Posterior cingulate gyrus (tissue), 11 donors: ENCODE data around the gene NDUFB6.
"Not testable (repeated sequence)": the region's sequence is repeated elsewhere in the genome, so short reads cannot be mapped to it uniquely, and the experiment has no call there.

Experiments
- DNase-seq, 10 donors: peaks; one replicate each; pipeline versions ENCODE4 v3.0.0 to v3.0.0-alpha.2; 2020 to 2021; ENCODE audit warnings: mixed read lengths in 3 of 10
- intact Hi-C: fragments of 100-400 bp; cut with DNase I; formaldehyde crosslinking; loops from one replicate; pipeline ENCODE4 v1.15.1; 2023

Gene NDUFB6

DNA sequence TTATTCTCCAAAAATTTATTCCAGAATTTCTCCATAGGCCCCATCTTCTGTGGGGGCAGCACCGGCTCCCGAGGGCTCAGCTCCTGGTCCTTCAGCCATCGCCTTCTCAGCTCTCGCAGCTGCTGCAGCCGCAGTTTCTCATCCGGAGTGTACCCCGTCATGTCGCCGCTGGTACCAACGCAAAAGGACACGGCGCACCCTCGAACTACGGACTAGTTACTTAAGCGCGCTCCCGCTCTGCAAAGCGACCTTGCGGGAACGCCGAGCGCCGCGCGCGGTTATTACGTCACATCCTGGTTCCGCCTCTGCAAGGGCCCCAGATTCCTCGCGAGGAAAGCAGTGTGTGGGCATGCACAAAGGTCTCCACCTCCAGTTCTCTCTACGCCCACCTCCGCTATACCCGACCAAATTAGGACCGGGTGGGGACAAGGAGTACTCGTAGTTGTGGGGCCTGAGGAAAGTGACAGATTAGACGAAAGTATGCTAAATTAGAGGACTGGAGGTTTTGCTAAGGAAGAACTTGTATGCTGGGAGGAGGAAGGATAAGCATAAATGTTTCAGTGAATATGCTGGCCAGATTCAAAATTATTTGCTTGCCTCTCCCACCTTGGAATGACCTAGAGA is at the start of gene NDUFB6:
TSS of gene NDUFB6 (minus strand) at position 260 of the 624 bp plus-strand sequence. CDS start at position 161, 99 bp downstream.
- peak; percentile 92 to 99 (median 94) for DNase-seq
- intact Hi-C loops: loop anchor here (1.0 kb wide), 1 partner anchor 21 kb away; the partner anchor contains the start of genes SMIM27 and TOPORS

- intact Hi-C loops: no loop called here
- DNase-seq: no peak
Measured at GRCh38 chr9:32618261-32618660, 45.3 kb upstream of the NDUFB6 start.

DNA sequence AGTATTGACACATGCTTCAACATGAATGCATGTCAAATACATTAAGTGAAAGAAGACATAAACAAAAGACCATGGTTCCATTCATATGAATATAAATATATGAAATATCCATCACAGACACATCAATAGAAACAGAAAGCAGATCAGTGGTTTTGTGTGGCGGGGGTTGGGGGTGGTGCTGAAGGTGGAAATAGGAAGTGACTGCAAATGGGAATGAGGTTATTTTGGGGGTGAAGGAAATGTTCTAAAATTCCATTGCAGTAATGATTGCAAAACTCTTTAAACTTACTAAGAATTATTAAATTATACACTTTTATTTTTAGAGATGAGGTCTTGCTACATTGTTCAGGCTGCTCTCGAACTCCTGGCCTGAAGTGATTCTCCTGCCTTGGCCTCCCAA is 33.9 kb upstream of the NDUFB6 start:
- intact Hi-C loops: no loop called here
- DNase-seq: no peak

DNA sequence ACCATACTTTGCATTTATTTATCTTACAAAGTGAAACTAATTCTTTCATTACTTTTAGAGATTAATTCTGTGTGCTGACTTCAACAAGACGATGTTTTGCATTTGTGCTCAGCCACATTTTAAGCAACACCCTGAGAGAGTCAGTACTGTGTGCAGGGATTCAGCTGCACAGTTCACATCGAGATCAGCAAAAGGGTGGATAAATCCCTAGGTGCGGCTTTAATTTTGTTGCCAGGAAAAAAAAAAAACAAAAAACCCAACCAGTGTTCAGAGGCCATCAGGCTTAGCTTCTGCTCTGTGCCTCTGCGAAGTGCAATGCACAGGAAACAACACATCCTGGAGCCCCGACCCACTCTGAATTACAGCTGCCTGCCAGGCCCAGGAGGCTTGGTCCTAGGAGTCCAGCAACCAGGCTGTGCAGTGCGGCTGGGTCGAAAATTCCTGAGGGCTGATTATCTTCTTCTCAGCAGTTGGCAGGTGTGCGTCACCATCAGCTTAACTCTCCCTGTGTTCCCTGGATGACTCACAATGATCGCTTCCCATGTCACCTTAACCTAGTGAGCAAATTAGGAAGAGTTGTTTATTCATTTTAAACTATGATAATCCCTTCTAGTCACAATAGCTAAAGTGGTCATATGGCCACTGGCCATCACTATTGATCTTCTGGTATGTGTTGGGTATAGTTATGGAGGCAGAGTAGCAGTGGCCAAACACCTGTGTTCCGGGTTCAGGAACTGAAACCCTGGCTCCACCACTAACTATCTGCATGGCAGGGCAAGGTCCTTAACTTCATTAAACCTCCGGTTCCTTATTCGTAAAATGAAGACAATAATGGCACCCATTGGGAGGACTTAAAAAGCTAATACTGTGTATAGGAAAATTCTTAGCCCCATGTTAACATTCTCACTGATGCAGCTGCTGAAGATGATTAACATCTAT is 31.2 kb upstream of the NDUFB6 start:
- intact Hi-C loops: no loop called here
- no peak for DNase-seq

DNA sequence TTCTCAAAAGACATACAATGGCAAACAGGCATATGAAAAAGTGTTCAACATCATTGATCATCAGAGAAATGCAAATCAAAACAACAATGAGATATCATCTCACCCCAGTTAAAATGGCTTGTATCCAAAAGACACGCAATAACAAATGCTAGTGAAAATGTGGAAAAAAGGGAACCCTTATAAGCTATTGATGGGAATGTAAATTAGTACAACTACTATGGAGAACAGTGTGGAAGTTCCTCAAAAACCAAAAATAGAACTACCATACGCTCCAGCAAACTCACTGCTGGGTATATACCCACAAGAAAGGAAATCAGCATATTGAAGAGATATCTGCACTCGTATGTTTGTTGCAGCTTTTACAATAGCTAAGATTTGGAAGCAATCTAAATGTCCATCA is 26.1 kb upstream of the NDUFB6 start:
- DNase-seq, intact Hi-C loops: not testable (repeated sequence)

DNA sequence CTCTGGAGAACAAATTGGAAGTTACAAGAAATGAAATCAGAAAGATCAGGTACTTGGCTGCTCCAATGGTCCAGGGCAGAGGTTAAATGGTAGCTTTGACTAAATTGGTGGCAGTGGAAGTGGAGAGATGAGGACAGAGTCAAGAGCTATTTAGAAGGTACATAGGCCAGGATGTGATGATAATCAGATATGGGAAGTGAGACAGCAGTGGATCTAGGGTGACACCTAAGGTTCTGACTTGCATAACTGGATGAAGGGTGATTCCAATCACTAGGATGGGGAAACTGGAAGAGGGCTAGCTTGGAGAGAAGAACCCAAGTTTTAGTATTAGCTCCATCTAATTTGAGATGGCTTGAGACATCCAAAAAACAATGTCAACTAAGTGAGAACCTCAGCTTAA is 24.0 kb upstream of the NDUFB6 start:
- no peak for DNase-seq

DNA sequence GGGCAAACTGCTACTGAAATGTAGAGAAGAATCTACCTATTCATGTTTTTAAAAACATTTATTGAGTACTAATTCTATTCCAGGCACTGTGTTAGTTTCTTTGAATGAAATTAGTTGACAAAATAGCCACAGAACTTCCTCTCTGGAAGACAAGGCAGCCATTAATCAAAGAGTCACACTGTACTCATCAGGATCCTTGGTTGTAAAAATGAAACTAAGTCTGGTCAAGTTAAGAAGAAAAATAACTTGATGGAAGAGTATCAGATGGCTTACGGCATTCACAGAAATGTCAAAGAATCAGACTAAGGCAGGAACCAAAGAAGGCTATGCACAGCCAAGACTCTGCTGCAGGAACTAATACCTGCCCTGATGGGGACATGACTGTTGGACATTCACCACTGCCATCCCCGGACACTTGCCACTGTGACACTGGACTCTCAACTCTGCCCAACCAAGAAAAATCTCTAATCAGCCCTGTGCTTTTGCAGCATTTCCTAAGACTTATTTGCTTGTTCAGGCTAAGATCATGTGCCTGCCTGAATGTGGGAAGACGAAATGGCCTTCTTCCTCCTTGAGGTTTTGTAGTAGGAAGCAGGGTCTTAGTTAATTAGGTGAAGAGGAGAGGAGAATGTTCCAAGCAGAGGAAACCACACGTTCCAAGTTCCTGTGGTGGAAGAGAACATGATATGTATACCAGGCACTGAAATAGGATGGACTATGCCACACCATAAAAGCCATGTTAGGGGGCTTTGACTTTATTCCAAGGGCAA is 23.3 kb upstream of the NDUFB6 start:
- intact Hi-C loops: no loop called here

More for the DNA sequence above, 24.0 kb upstream of the NDUFB6 start:
- intact Hi-C loops: no loop called here

DNA sequence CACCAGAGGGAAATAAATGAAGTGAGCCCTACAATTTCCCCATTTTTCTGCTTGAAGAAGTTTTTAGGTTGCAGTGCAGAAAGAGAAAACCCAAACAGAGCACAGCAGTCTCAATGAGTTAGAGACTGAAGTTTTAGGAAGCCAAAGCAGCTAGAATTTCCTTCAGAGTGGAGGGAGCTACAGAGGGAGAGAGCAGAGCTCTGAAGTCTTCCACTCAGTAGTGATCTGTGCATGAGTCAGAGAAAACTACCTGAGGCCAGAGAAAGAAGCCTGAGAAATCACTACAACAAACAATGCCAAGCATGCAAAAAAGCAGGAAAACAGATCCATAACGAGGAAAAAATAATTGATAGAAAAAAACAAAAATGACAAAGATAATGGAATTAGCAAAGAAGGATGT is 17.9 kb upstream of the NDUFB6 start:
- no peak for DNase-seq
- intact Hi-C loops: no loop called here

More for the DNA sequence above, 23.3 kb upstream of the NDUFB6 start:
- no peak for DNase-seq

DNA sequence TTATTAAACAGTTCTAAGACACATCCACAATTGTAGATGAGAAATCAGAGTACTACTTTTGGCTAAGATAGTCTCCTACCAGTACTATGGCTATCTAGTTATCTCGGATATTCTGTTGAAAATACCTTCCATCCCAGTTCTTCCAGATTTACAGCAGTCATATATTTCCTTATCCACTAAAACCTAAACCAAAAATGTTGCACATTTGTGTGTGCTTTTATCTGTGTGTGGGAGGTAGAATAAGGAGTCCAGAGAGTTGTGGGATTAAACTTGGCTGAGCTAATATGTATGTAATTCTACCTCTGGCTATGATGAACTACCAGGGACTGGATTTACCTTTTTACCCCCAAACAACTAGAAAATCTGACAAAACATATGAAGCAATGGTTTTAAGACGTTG is 17.5 kb upstream of the NDUFB6 start:
- intact Hi-C loops: no loop called here
- DNase-seq: no peak

- no peak for DNase-seq
- intact Hi-C loops: loop anchor here (2.0 to 10.0 kb wide), 2 partner anchors 144 to 380 kb away; no protein-coding TSS in a partner anchor
Measured at GRCh38 chr9:32589083-32589723, 16.2 kb upstream of the NDUFB6 start.

DNA sequence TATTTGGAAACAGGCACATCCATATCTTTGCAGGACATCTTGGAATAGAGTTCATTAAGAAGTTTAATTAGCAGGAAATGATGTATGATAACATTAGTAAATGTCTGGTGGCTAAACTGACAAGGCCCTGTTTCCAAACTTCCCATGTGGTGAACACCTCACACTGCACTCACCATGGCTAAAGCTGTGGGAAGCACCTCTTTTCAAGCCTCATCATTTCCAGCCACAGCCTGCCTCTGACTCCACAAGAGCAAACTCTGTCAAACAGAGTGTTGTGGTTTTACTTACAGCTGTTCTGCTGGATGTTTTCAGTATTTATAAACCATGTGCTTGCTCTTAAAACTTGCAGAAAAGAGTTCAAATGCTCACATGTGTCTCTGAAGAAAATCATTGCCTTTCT is 14.9 kb upstream of the NDUFB6 start:
- intact Hi-C loops: loop anchor here (2.0 to 10.0 kb wide), 2 partner anchors 143 to 381 kb away; no protein-coding TSS in a partner anchor
- DNase-seq: no peak

GRCh38 chr9:32584784-32585183 is 11.8 kb upstream of the NDUFB6 start:
- intact Hi-C loops: loop anchor here (10.0 kb wide), 1 partner anchor 140 kb away; no protein-coding TSS in a partner anchor

GRCh38 chr9:32581512-32582143 is 8.7 kb upstream of the NDUFB6 start:
- DNase-seq: no peak
- intact Hi-C loops: loop anchor here (2.0 to 10.0 kb wide), 2 partner anchors 137 to 387 kb away; no protein-coding TSS in a partner anchor

More at GRCh38 chr9:32584784-32585183, 11.8 kb upstream of the NDUFB6 start:
- DNase-seq: no peak

DNA sequence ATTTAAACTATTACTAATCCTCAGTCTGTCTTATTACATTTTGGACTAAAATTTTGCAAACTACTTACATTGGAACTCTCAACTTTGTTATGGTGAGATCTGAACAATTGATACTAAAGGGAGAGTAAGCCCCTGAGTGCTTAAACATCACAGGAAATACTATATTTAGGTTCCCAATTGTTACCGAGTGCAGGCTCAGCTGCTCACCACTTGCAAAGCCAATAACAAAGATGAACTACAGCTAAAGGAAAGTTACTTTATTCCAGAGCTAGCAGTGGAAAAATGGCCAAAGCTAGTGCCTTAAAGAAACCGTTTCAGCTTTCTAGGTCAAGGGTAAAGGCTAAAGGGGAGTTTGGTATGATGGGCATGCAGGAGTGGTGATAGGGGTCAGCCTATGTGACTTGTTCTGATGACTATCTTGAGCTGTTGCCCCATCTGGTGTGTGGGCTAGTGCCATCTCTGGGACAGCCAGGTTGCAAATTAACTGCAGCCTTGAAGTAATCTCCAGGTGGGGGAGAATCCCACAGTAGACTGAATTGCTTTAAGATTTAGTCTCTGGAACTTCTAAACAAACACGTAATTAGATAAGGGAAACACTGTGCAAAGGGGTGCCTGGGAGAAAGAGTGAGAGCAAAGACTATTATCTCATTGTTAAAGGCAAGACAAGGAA is 7.8 kb upstream of the NDUFB6 start:
- intact Hi-C loops: loop anchor here (2.0 to 10.0 kb wide), 2 partner anchors 136 to 388 kb away; no protein-coding TSS in a partner anchor
- no peak for DNase-seq

DNA sequence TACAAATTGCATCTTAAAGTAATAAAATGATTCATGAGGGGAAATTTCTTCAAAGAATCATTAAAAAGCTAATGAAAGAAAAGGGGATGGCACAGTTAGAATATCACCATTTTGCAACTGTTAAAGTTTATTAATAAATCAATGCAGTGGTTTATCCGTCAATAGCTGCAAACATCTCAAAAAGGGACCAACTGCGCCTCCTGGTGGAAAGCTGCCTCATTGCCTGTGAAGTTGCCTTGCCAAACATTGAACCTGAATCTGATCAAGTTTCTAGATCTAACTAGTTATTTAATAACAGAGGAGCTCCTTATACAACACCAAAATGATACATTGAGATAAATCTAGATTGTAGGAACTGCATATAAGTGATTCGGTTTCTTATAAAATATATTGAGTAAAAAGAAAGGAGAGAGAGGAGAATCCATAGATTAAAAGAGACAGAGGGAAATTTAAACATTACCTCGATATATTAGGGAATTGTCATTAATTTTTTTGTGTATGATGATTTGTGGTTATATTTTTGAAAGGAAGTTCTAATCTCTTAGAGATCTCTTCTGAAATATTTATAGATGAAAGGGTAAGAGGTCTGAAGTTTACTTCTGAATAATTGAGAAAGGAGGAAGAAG is 6.9 kb upstream of the NDUFB6 start:
- intact Hi-C loops: loop anchor here (1.0 to 10.0 kb wide), 3 partner anchors 135 to 389 kb away; no protein-coding TSS in a partner anchor
- peak; percentile 20 to 95 (median 78) for DNase-seq

DNA sequence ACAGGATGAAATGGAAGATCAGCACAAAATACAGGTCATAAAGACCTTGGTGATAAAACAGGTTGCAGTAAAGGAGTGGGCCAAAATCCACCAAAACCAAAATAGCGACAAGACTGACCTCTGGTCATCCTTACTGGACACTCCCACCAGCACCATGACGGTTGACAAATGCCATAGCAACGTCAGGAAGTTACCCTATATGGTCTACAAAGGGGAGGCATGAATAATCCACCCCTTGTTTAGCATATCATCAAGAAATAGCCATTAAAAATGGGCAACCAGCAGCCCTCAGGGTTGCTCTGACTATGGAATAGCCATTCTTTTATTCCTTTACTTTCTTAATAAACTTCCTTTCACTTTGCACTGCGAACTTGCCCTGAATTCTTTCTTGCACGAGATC is 6.0 kb upstream of the NDUFB6 start:
- intact Hi-C loops: loop anchor here (1.0 kb wide), 1 partner anchor 201 kb away; no protein-coding TSS in a partner anchor
- DNase-seq: no peak

- intact Hi-C loops: no loop called here
- no peak for DNase-seq
Measured at GRCh38 chr9:32577316-32577715, 4.4 kb upstream of the NDUFB6 start.

- intact Hi-C loops: no loop called here
- no peak for DNase-seq
Measured at GRCh38 chr9:32574858-32575257, 1.9 kb upstream of the NDUFB6 start.
